Activated CD8-positive, alpha-beta memory T cell treated with anti-CD3 and anti-CD28 coated beads, Interleukin-2, amount 10 ng/mL, durations not matched to agents 7 days and 5 days (primary cell): ENCODE measurements around the gene DAB2IP. TPM values are rescaled to one million over a fixed set of nuclear protein-coding genes. Genes with fewer than 3 reads are reported as not detected.

Source experiments
- ATAC-seq: fragments of 150-1000 bp; cut with Tn5 transposase; one replicate; pipeline ENCODE4 v1.10.0; 2021; ENCODE audit warnings: moderate library complexity
- CTCF ChIA-PET: fragments of 350-600 bp; sonication (Branson Sonifier 250); formaldehyde crosslinking; loops from one replicate; lab custom pipeline; 2021; ENCODE audit warnings: antibody characterized with exemption; lab: Charles Lee
- DNase-seq: peaks from one replicate; pipeline ENCODE4 v3.0.0-alpha.2; 2020
- H3K27ac Mint-ChIP-seq: one replicate; pipeline ENCODE4 v1.8.0; 2021; ENCODE audit warnings: mild to moderate bottlenecking, mixed read lengths
- H3K27me3 Mint-ChIP-seq: one replicate; pipeline ENCODE4 v1.8.0; 2021; ENCODE audit warnings: mixed read lengths
- H3K36me3 Mint-ChIP-seq: one replicate; pipeline ENCODE4 v1.8.0; 2021; ENCODE audit warnings: mild to moderate bottlenecking, mixed read lengths
- H3K4me1 Mint-ChIP-seq: one replicate; pipeline ENCODE4 v1.8.0; 2021; ENCODE audit warnings: mixed read lengths
- H3K4me3 Mint-ChIP-seq: one replicate; pipeline ENCODE4 v1.8.0; 2021; ENCODE audit warnings: mild to moderate bottlenecking, moderate library complexity, mixed read lengths
- H3K9me3 Mint-ChIP-seq: one replicate; pipeline ENCODE4 v1.8.0; 2022; ENCODE audit warnings: low read depth, mixed read lengths
- total RNA-seq, 2 experiments: library from RNA; stranded (reverse); gene quantifications; one replicate each; pipeline ENCODE4 v1.2.3, GENCODE V29; 2021

DAB2IP gene
- total RNA-seq, 2 experiments from 2014 or later, result 0.07 to 0.18 TPM

GRCh38 chr9:121764371-121764730 lies 112.9 kb downstream of the DAB2IP start:
- Mint-ChIP-seq H3K4me3 (no peak overlapping the region), H3K36me3 (no peaks in the 10 kb centered on the region), H3K9me3 (no peaks in the 10 kb centered on the region), H3K27me3 (peaks cover 2% of the 10 kb centered on the region), H3K4me1 (no peaks in the 10 kb centered on the region), H3K27ac (no peak overlapping the region)
- no peak for DNase-seq
- CTCF ChIA-PET, result no interaction called here
- no peak for ATAC-seq

GRCh38 chr9:121765021-121765950 lies 113.9 kb downstream of the DAB2IP start:
- H3K36me3 Mint-ChIP-seq, result no peaks in the 10 kb centered on the region
- ATAC-seq (no peak), DNase-seq (no peak)
- no peaks in the 10 kb centered on the region for H3K9me3 Mint-ChIP-seq
- H3K4me1 Mint-ChIP-seq, result no peaks in the 10 kb centered on the region
- H3K4me3 Mint-ChIP-seq, result no peak overlapping the region
- CTCF ChIA-PET, result interaction anchor here (0.8 kb wide), 1 partner anchor 20 kb away, joined by 4 read pairs; no protein-coding TSS in a partner anchor
- H3K27me3 Mint-ChIP-seq, result peaks cover 2% of the 10 kb centered on the region
- H3K27ac Mint-ChIP-seq, result no peak overlapping the region

- Mint-ChIP-seq H3K4me1 (no peaks in the 10 kb centered on the region), H3K27me3 (peaks cover 2% of the 10 kb centered on the region), H3K36me3 (no peaks in the 10 kb centered on the region), H3K27ac (no peak overlapping the region), H3K4me3 (no peak overlapping the region), H3K9me3 (no peaks in the 10 kb centered on the region)
- no peak for DNase-seq
- ATAC-seq, result no peak
- CTCF ChIA-PET, result no interaction called here
Observed at GRCh38 chr9:121766081-121766683, 114.7 kb downstream of the DAB2IP start.

GRCh38 chr9:121767171-121767769 lies 115.8 kb downstream of the DAB2IP start:
- ATAC-seq (no peak), DNase-seq (no peak)
- Mint-ChIP-seq H3K4me1 (no peaks in the 10 kb centered on the region), H3K27ac (no peak overlapping the region), H3K4me3 (no peak overlapping the region), H3K27me3 (peaks cover 2% of the 10 kb centered on the region), H3K36me3 (no peaks in the 10 kb centered on the region), H3K9me3 (no peaks in the 10 kb centered on the region)
- CTCF ChIA-PET, result no interaction called here

- CTCF ChIA-PET, result no interaction called here
Observed at GRCh38 chr9:121768416-121769015, 117.1 kb downstream of the DAB2IP start.

GRCh38 chr9:121769939-121770338 lies 118.5 kb downstream of the DAB2IP start:
- Mint-ChIP-seq H3K4me3 (no peak overlapping the region), H3K36me3 (no peaks in the 10 kb centered on the region), H3K27ac (no peak overlapping the region), H3K4me1 (no peaks in the 10 kb centered on the region), H3K9me3 (no peaks in the 10 kb centered on the region), H3K27me3 (peaks cover 2% of the 10 kb centered on the region)
- ATAC-seq, result no peak
- DNase-seq, result no peak
- CTCF ChIA-PET, result interaction anchor here (0.6 kb wide), 1 partner anchor 245 kb away, joined by 4 read pairs; no protein-coding TSS in a partner anchor

More at GRCh38 chr9:121768416-121769015, 117.1 kb downstream of the DAB2IP start:
- Mint-ChIP-seq H3K27ac (no peak overlapping the region), H3K36me3 (no peaks in the 10 kb centered on the region), H3K27me3 (peaks cover 2% of the 10 kb centered on the region), H3K4me1 (no peaks in the 10 kb centered on the region), H3K4me3 (no peak overlapping the region), H3K9me3 (no peaks in the 10 kb centered on the region)
- no peak for ATAC-seq
- DNase-seq, result no peak

- Mint-ChIP-seq H3K4me3 (no peak overlapping the region), H3K27me3 (peaks cover 2% of the 10 kb centered on the region), H3K9me3 (no peaks in the 10 kb centered on the region), H3K4me1 (no peaks in the 10 kb centered on the region), H3K36me3 (no peaks in the 10 kb centered on the region), H3K27ac (no peak overlapping the region)
- ATAC-seq, result no peak
- CTCF ChIA-PET, result interaction anchor here (0.6 kb wide), 1 partner anchor 246 kb away, joined by 4 read pairs; no protein-coding TSS in a partner anchor
- no peak for DNase-seq
Observed at GRCh38 chr9:121770415-121771273, 119.2 kb downstream of the DAB2IP start.

GRCh38 chr9:121771418-121771817 lies 120.0 kb downstream of the DAB2IP start:
- no peaks in the 10 kb centered on the region for H3K9me3 Mint-ChIP-seq
- DNase-seq, result no peak
- no peaks in the 10 kb centered on the region for H3K4me1 Mint-ChIP-seq
- H3K4me3 Mint-ChIP-seq, result no peak overlapping the region
- CTCF ChIA-PET, result no interaction called here
- H3K27ac Mint-ChIP-seq, result no peak overlapping the region
- no peaks in the 10 kb centered on the region for H3K36me3 Mint-ChIP-seq
- peaks cover 2% of the 10 kb centered on the region for H3K27me3 Mint-ChIP-seq
- ATAC-seq, result no peak

GRCh38 chr9:121771851-121772599 lies 120.6 kb downstream of the DAB2IP start:
- no peaks in the 10 kb centered on the region for H3K9me3 Mint-ChIP-seq
- CTCF ChIA-PET, result no interaction called here

GRCh38 chr9:121772600-121773285 lies 121.3 kb downstream of the DAB2IP start:
- DNase-seq (no peak), ATAC-seq (no peak)
- H3K4me1 Mint-ChIP-seq, result no peaks in the 10 kb centered on the region
- H3K36me3 Mint-ChIP-seq, result no peaks in the 10 kb centered on the region
- no peaks in the 10 kb centered on the region for H3K9me3 Mint-ChIP-seq
- CTCF ChIA-PET, result no interaction called here
- no peak overlapping the region for H3K4me3 Mint-ChIP-seq
- H3K27ac Mint-ChIP-seq, result no peak overlapping the region
- H3K27me3 Mint-ChIP-seq, result no peaks in the 10 kb centered on the region

More at GRCh38 chr9:121771851-121772599, 120.6 kb downstream of the DAB2IP start:
- Mint-ChIP-seq H3K4me1 (no peaks in the 10 kb centered on the region), H3K27me3 (peaks cover 2% of the 10 kb centered on the region), H3K36me3 (no peaks in the 10 kb centered on the region), H3K27ac (no peak overlapping the region), H3K4me3 (no peak overlapping the region)
- DNase-seq (no peak), ATAC-seq (no peak)

GRCh38 chr9:121773286-121773953 lies 122.0 kb downstream of the DAB2IP start:
- Mint-ChIP-seq H3K4me1 (no peaks in the 10 kb centered on the region), H3K9me3 (no peaks in the 10 kb centered on the region), H3K4me3 (no peak overlapping the region), H3K27ac (no peak overlapping the region), H3K27me3 (peaks cover 1% of the 10 kb centered on the region), H3K36me3 (no peaks in the 10 kb centered on the region)
- ATAC-seq (no peak), DNase-seq (no peak)
- CTCF ChIA-PET, result no interaction called here
